GM12878 (cell line): ENCODE results near the gene RCOR2. TPM values are rescaled to one million over a fixed set of nuclear protein-coding genes. Genes with fewer than 3 reads are reported as not detected.
A peak's percentile ranks its signal among the peaks of the same experiment; 100 is the strongest.

ENCODE experiments used
- ATAC-seq: fragments of 200-7000 bp; cut with Tn5 transposase; 3 replicates; pipeline ENCODE4 v1.9.1; 2020; ENCODE audit warnings: mild to moderate bottlenecking, moderate library complexity
- BruUV-seq: library from RNA; stranded (reverse); fragments of 400-500 nt; replicated peaks from 2 replicates; lab custom pipeline; 2021; lab: Mats Ljungman, UMichigan
- CTCF ChIA-PET: fragments of 300-600 bp; sonication (Branson Sonifier 250); formaldehyde crosslinking; extraction: SDS; loops from one replicate; lab custom pipeline; 2021; ENCODE audit warnings: inconsistent platforms; lab: Yijun Ruan, JAX
- POLR2A ChIA-PET: fragments of 350-600 bp; formaldehyde crosslinking; extraction: SDS; loops from one replicate; lab custom pipeline; 2021; ENCODE audit warnings: inconsistent platforms; lab: Charles Lee
- RAD21 ChIA-PET: fragments of 300-600 bp; sonication (Branson Sonifier 250); formaldehyde crosslinking; loops from one replicate; lab custom pipeline; 2023; ENCODE audit warnings: antibody characterized with exemption; ENCODE audit not compliant: unreplicated experiment; lab: Charles Lee
- SMC1A ChIA-PET: fragments of 300-600 bp; sonication (Branson Sonifier 250); formaldehyde crosslinking; loops from one replicate; lab custom pipeline; 2023; ENCODE audit not compliant: unreplicated experiment, uncharacterized antibody; lab: Charles Lee
- DNase-seq: peaks from one replicate; pipeline ENCODE4 v3.0.0-alpha.2; 2011; ENCODE audit warnings: low read depth, low spot score
- FAIRE-seq: peaks from 3 replicates; lab custom pipeline; 2011; peaks lifted over from hg19 to GRCh38; lab: Jason Lieb, UNC
- H2AFZ ChIP-seq: 2 replicates; pipeline ENCODE4 v1.6.0; 2011; ENCODE audit warnings: low read depth, low read length, control low read depth; ENCODE audit not compliant: control insufficient read depth
- H3K27ac ChIP-seq: 2 replicates; pipeline ENCODE4 v1.5.1; 2011; ENCODE audit warnings: control low read depth; ENCODE audit not compliant: control insufficient read depth, insufficient read depth
- H3K27me3 ChIP-seq, 2 experiments: replicated peaks in 1 of 2; 2 replicates each; pipeline versions ENCODE4 v1.6.0 to v1.6.1; 2011; ENCODE audit warnings: low read length in 1 of 2; ENCODE audit not compliant: control insufficient read depth in 2 of 2, insufficient read depth in 2 of 2
- H3K36me3 ChIP-seq, 2 experiments: 2 replicates each; pipeline ENCODE4 v1.5.1; 2011; ENCODE audit warnings: low read length in 1 of 2; ENCODE audit not compliant: control insufficient read depth in 2 of 2, insufficient read depth in 2 of 2
- H3K4me1 ChIP-seq: 2 replicates; pipeline ENCODE4 v1.6.1; 2011; ENCODE audit warnings: mild to moderate bottlenecking, low read length, moderate library complexity, mixed read lengths; ENCODE audit not compliant: control insufficient read depth, insufficient read depth
- H3K4me2 ChIP-seq: 2 replicates; pipeline ENCODE4 v1.6.0; 2011; ENCODE audit warnings: control low read depth; ENCODE audit not compliant: control insufficient read depth, insufficient read depth
- H3K4me3 ChIP-seq: fragments of 200-600 bp; sonication (generic); 2 replicates; pipeline ENCODE4 v1.5.1; 2016
- H3K79me2 ChIP-seq: 2 replicates; pipeline ENCODE4 v1.6.0; 2011; ENCODE audit warnings: low read length; ENCODE audit not compliant: control insufficient read depth, insufficient read depth
- H3K9ac ChIP-seq: 2 replicates; pipeline ENCODE4 v1.8.0; 2011; ENCODE audit warnings: low read length, control low read depth, mixed read lengths; ENCODE audit not compliant: control insufficient read depth, insufficient read depth
- H3K9me3 ChIP-seq: replicated peaks from 3 replicates; pipeline ENCODE4 v1.5.1; 2011; ENCODE audit warnings: mild to moderate bottlenecking, low read length; ENCODE audit not compliant: control insufficient read depth, insufficient read depth
- H4K20me1 ChIP-seq: 2 replicates; pipeline ENCODE4 v1.6.0; 2011; ENCODE audit not compliant: control insufficient read depth, insufficient read depth
- EGR1 ChIP-seq, 2 experiments: IDR thresholded peaks; 1 replicate in 1 of 2; 2 replicates in 1 of 2; pipeline ENCODE4 v1.6.1; 2011 to 2012; ENCODE audit warnings: low read depth in 2 of 2, low read length in 2 of 2, borderline replicate concordance in 1 of 2, mild to moderate bottlenecking in 1 of 2, moderate library complexity in 1 of 2
- EP300 ChIP-seq, 2 experiments: fragments of 150-350 bp in 1 of 2; IDR thresholded peaks; 2 replicates each; pipeline ENCODE4 v1.6.1; 2011 to 2012; ENCODE audit warnings: low read depth in 2 of 2, low read length in 2 of 2, borderline replicate concordance in 1 of 2, improper control_type of control experiment in 1 of 2, inconsistent platforms in 1 of 2; ENCODE audit not compliant: control insufficient read depth in 1 of 2
- IKZF2 ChIP-seq, 2 experiments: fragments of 450-650 bp; IDR thresholded peaks; 2 replicates each; pipeline ENCODE4 v1.6.1; 2017; ENCODE audit warnings: mild to moderate bottlenecking in 2 of 2, moderate library complexity in 2 of 2
- IRF4 ChIP-seq: IDR thresholded peaks from 2 replicates; pipeline ENCODE4 v1.6.1; 2011; ENCODE audit warnings: low read depth, low read length
- NKRF ChIP-seq: fragments of 450-650 bp; conservative IDR thresholded peaks from 2 replicates; pipeline ENCODE4 v1.6.1; 2017; ENCODE audit warnings: mild to moderate bottlenecking, moderate library complexity
- NR2C1 ChIP-seq: fragments of 450-650 bp; IDR thresholded peaks from 2 replicates; pipeline ENCODE4 v1.6.1; 2017; ENCODE audit warnings: antibody characterized with exemption, mild to moderate bottlenecking, moderate library complexity
- NR2F1 ChIP-seq: fragments of 450-650 bp; conservative IDR thresholded peaks from 2 replicates; pipeline ENCODE4 v1.6.1; 2017; ENCODE audit warnings: mild to moderate bottlenecking
- POLR2AphosphoS5 ChIP-seq: IDR thresholded peaks from 2 replicates; pipeline ENCODE4 v1.6.1; 2011; ENCODE audit warnings: mild to moderate bottlenecking, low read length, inconsistent platforms
- RUNX3 ChIP-seq: IDR thresholded peaks from 2 replicates; pipeline ENCODE4 v1.6.1; 2012; ENCODE audit warnings: low read length, inconsistent platforms
- SIX5 ChIP-seq: IDR thresholded peaks from 2 replicates; pipeline ENCODE4 v1.6.1; 2011; ENCODE audit warnings: mild to moderate bottlenecking, low read depth, low read length, moderate library complexity; ENCODE audit not compliant: severe bottlenecking
- SMAD5 ChIP-seq: IDR thresholded peaks from 2 replicates; pipeline ENCODE4 v1.6.1; 2016; ENCODE audit warnings: antibody characterized with exemption, low read depth
- SUPT20H ChIP-seq: IDR thresholded peaks from 2 replicates; pipeline ENCODE4 v1.6.1; 2011; ENCODE audit warnings: low read depth, mild to moderate bottlenecking, low read length, moderate library complexity, borderline replicate concordance; ENCODE audit not compliant: control insufficient read depth
- TARDBP ChIP-seq: IDR thresholded peaks from 2 replicates; pipeline ENCODE4 v1.6.1; 2016; ENCODE audit warnings: borderline replicate concordance
- TCF12 ChIP-seq: IDR thresholded peaks from 2 replicates; pipeline ENCODE4 v1.6.1; 2011; ENCODE audit warnings: low read depth, mild to moderate bottlenecking, low read length
- ZNF274 ChIP-seq: IDR thresholded peaks from one replicate; pipeline ENCODE4 v1.8.0; 2011; ENCODE audit not compliant: insufficient read length, insufficient read depth
- ZNF622 ChIP-seq: fragments of 450-650 bp; IDR thresholded peaks from 2 replicates; pipeline ENCODE4 v1.6.1; 2017; ENCODE audit warnings: mild to moderate bottlenecking, inconsistent platforms
- whole genome bisulfite sequencing: methylation state at CpG from one replicate; pipeline ENCODE4 v1.1.6; 2016; ENCODE audit warnings: low lambda C conversion rate; ENCODE audit not compliant: insufficient replicate concordance, insufficient coverage; ENCODE audit errors: missing lambda C conversion rate; 5-methylcytosine and 5-hydroxymethylcytosine counted together
- in situ Hi-C: fragments of 300-500 bp; cut with MboI; formaldehyde crosslinking; loops from 9 replicates; pipeline ENCODE4 v1.14.3; 2018; ENCODE audit warnings: mixed read lengths
- intact Hi-C: fragments of 100-400 bp; cut with micrococcal nuclease; formaldehyde crosslinking; loops from one replicate; pipeline ENCODE4 v1.14.2; 2022; ENCODE audit not compliant: unreplicated experiment
- polyA plus RNA-seq, 11 experiments: library from polyadenylated mRNA; depleted of rRNA in 4 of 11; unstranded in 6 of 11; stranded (reverse) in 5 of 11; fragments of >200 nt; fragmentation: Nextera tagmentation in 4 of 11; fragmentation: Illumina TruSeq in 1 of 11; extraction: Ambion mirVana in 4 of 11; extraction: Trizol in 1 of 11; gene quantifications; 1 replicate in 1 of 11; 2 replicates in 10 of 11; pipeline versions ENCODE4 v1.2.1 to v1.2.3, GENCODE V29; 2011 to 2016; ENCODE audit warnings: inconsistent platforms in 2 of 11, missing spikeins in 2 of 11, low read depth in 1 of 11
- total RNA-seq, 4 experiments: library from RNA; depleted of rRNA in 3 of 4; stranded (reverse); fragments of >200 nt in 3 of 4; fragmentation: Illumina TruSeq in 1 of 4; extraction: Trizol in 1 of 4; gene quantifications; 2 replicates each; pipeline versions ENCODE4 v1.2.1 to v1.2.3, GENCODE V29; 2013 to 2021
- TF ChIP-seq, protein P1 (sequence below): fragments of 450-650 bp; IDR thresholded peaks from 2 replicates; pipeline ENCODE4 v1.6.1; 2018; ENCODE audit warnings: mild to moderate bottlenecking, low read depth, moderate library complexity; ENCODE audit not compliant: partially characterized antibody

RCOR2 gene
- total and polyA plus RNA-seq, 10 of the 15 experiments (the other 5 are each of a cell fraction or from before 2014, with no cell fraction given): 0.06 to 0.32 (median 0.17) TPM; not detected in 5

DNA sequence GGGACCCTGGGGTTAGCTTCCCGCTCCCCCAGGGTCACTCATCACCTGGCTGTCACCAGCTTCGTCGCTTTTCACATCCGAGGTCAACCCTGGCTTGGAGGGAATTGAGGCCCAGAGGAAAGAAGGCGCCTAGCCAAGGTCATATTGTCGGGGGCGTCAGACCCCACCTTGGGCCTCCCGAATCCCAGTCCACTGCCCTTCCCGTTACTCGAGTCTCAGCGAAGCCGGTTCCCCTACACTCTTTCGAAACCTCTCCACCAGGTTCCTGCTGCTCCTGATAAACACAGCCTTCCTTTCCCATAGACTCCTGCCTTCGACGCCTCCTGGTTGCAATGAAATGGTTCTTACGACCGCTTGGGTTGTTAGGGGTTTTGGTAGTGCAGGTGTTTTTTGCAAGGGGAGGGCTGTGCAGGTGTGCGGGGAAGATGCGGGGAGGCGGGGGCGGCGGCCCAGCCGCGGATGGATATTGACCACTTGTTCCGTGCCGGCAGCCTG lies 22.5 kb upstream of the RCOR2 start:
- Histone ChIP-seq H3K36me3 (0 out of 4 replicates have a peak, but pooled peaks cover 0 to 6% of the 10 kb centered on the region in 2 experiments), H3K9me3 (no peaks in the 10 kb centered on the region), H4K20me1 (no peaks in the 10 kb centered on the region), H3K9ac (peak overlapping the region; percentile 74), H3K27ac (peak overlapping the region; percentile 45; the same call in 1 of the 2 replicates), H3K4me1 (peaks cover 21% of the 10 kb centered on the region; the same call in 1 of the 2 replicates), H2AFZ (peak overlapping the region; percentile 3), H3K4me3 (peak overlapping the region; percentile 91), H3K4me2 (peak overlapping the region; percentile 77), H3K79me2 (peaks cover 38% of the 10 kb centered on the region), H3K27me3 (no peaks in the 10 kb centered on the region)
- no TSS peak for BruUV-seq
- ATAC-seq (no peak), FAIRE-seq (no peak), DNase-seq (no peak)
- intact Hi-C loops (no loop called here), in situ Hi-C loops (no loop called here)
- CTCF ChIA-PET: interaction anchor here (1.5 to 4.0 kb wide), 2 partner anchors 13 to 102 kb away, joined by 4 to 20 read pairs; partner anchors contain the start of gene MARK2
- POLR2A ChIA-PET: interaction anchor here (1.0 to 1.1 kb wide), 2 partner anchors 23 to 101 kb away, joined by 3 read pairs; partner anchors contain the start of gene MARK2
- RAD21 ChIA-PET: interaction anchor here (0.6 to 1.3 kb wide), 4 partner anchors 36 to 188 kb away, joined by 3 to 7 read pairs (median 3); partner anchors contain the start of gene MARK2
- 3% methylated on average over 25 of the region's 26 CpGs for WGBS
- SMC1A ChIA-PET: no interaction called here
- TF ChIP-seq NKRF: 0 out of 2 replicates have a peak, but pooled peaks have one; percentile 16
- no peak for TF ChIP-seq ZNF274
- no peak for TF ChIP-seq SMAD5
- TF ChIP-seq TCF12: 0 out of 2 replicates have a peak, but pooled peaks have one; percentile 18
- peak; percentile 55; the same call in 1 of the 2 replicates for TF ChIP-seq NR2C1
- TF ChIP-seq EP300 (IDR thresholded peaks at IDR 0.05; ENCODE audit: borderline replicate concordance in 1 of 2, control insufficient read depth in 1 of 2, low read depth in 2 of 2, low read length in 2 of 2): no peak
- no peak for TF ChIP-seq ZNF622
- 0 out of 3 replicates have a peak, but pooled peaks of 1 of the 2 experiments have one; percentile 46 for TF ChIP-seq EGR1 (IDR thresholded peaks at IDR 0.05; ENCODE audit: borderline replicate concordance in 1 of 2, low read depth in 2 of 2, low read length in 2 of 2)
- no peak for TF ChIP-seq SUPT20H
- peak in 1 of 2 experiments; percentile 14; a peak in 1 of 4 replicates for TF ChIP-seq IKZF2 (IDR thresholded peaks at IDR 0.05)
- no peak; the same call in 1 of the 2 replicates for TF ChIP-seq RUNX3
- no peak for TF ChIP-seq TARDBP
- TF ChIP-seq, protein P1, sequence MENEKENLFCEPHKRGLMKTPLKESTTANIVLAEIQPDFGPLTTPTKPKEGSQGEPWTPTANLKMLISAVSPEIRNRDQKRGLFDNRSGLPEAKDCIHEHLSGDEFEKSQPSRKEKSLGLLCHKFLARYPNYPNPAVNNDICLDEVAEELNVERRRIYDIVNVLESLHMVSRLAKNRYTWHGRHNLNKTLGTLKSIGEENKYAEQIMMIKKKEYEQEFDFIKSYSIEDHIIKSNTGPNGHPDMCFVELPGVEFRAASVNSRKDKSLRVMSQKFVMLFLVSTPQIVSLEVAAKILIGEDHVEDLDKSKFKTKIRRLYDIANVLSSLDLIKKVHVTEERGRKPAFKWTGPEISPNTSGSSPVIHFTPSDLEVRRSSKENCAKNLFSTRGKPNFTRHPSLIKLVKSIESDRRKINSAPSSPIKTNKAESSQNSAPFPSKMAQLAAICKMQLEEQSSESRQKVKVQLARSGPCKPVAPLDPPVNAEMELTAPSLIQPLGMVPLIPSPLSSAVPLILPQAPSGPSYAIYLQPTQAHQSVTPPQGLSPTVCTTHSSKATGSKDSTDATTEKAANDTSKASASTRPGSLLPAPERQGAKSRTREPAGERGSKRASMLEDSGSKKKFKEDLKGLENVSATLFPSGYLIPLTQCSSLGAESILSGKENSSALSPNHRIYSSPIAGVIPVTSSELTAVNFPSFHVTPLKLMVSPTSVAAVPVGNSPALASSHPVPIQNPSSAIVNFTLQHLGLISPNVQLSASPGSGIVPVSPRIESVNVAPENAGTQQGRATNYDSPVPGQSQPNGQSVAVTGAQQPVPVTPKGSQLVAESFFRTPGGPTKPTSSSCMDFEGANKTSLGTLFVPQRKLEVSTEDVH: no peak
- TF ChIP-seq NR2F1: 0 out of 2 replicates have a peak, but pooled peaks have one; percentile 34
- TF ChIP-seq IRF4: no peak
- TF ChIP-seq POLR2AphosphoS5: no peak
- no peak for TF ChIP-seq SIX5
